ENCODE data around the gene SLC8A2.

- TF ChIP-seq CTCF (IDR thresholded peaks at IDR 0.05 in 4 of 5, conservative IDR thresholded peaks at IDR 0.05 in 1 of 5) (no peak), POLR2A (IDR thresholded peaks at IDR 0.05) (no peak)
These were observed 42.6 kb upstream of the SLC8A2 start for GRCh38 chr19:47514151-47514868.

Data from gastrocnemius medialis (tissue), 4 donors.